GM18868 (cell line): ENCODE results near the gene NPC1.

Experiments
- ATAC-seq: cut with Tn5 transposase; IDR thresholded peaks from one replicate; pipeline ENCODE4 v1.9.1; 2021; ENCODE audit warnings: mild to moderate bottlenecking, moderate library complexity; ENCODE audit not compliant: unreplicated experiment

NPC1 gene

GRCh38 chr18:23550898-23551297 is 35.4 kb downstream of the NPC1 start:
- ATAC-seq: no peak

- ATAC-seq: no peak
Observed at GRCh38 chr18:23548719-23549118, 37.6 kb downstream of the NPC1 start.

- no peak for ATAC-seq
Observed at GRCh38 chr18:23548275-23548674, 38.0 kb downstream of the NPC1 start.

GRCh38 chr18:23547846-23548245 is 38.5 kb downstream of the NPC1 start:
- ATAC-seq: no peak

- no peak for ATAC-seq
Observed at GRCh38 chr18:23547306-23547705, 39.0 kb downstream of the NPC1 start.

GRCh38 chr18:23545247-23545789 is 41.0 kb downstream of the NPC1 start:
- ATAC-seq: no peak

GRCh38 chr18:23542461-23542860 is 43.8 kb downstream of the NPC1 start:
- ATAC-seq: no peak

- ATAC-seq: no peak
Observed at GRCh38 chr18:23541349-23542093, 44.8 kb downstream of the NPC1 start.

- peak; percentile 88 for ATAC-seq
Observed at GRCh38 chr18:23540867-23541266, 45.4 kb downstream of the NPC1 start.

GRCh38 chr18:23539911-23540525 is 46.3 kb downstream of the NPC1 start:
- no peak for ATAC-seq

GRCh38 chr18:23539296-23539695 is 47.0 kb downstream of the NPC1 start:
- no peak for ATAC-seq

- no peak for ATAC-seq
Observed at GRCh38 chr18:23538870-23539269, 47.4 kb downstream of the NPC1 start.

GRCh38 chr18:23538001-23538400 is 48.3 kb downstream of the NPC1 start:
- ATAC-seq: no peak

GRCh38 chr18:23537274-23537673 is 49.0 kb downstream of the NPC1 start:
- ATAC-seq: no peak

- ATAC-seq: no peak
Observed at GRCh38 chr18:23536204-23536603, 50.1 kb downstream of the NPC1 start.

- ATAC-seq: no peak
Observed at GRCh38 chr18:23534276-23534675, 52.0 kb downstream of the NPC1 start.

- ATAC-seq: no peak
Observed at GRCh38 chr18:23532848-23533247, 53.5 kb downstream of the NPC1 start.

- ATAC-seq: no peak
Observed at GRCh38 chr18:23531912-23532311, 54.4 kb downstream of the NPC1 start.

GRCh38 chr18:23530195-23530594 is 56.1 kb downstream of the NPC1 start:
- no peak for ATAC-seq

- no peak for ATAC-seq
Observed at GRCh38 chr18:23529604-23530003, 56.7 kb downstream of the NPC1 start.

- ATAC-seq: no peak
Observed at GRCh38 chr18:23528580-23529472, 57.5 kb downstream of the NPC1 start.
